Lung (tissue), 12 donors: Measurements from ENCODE around the gene SH3PXD2A. TPM values are rescaled to one million over a fixed set of nuclear protein-coding genes. Genes with fewer than 3 reads are reported as not detected.
A peak's percentile ranks its signal among the peaks of the same experiment; 100 is the strongest.

Experiments
- ATAC-seq: fragments of 200-7000 bp; cut with Tn5 transposase; one replicate; pipeline ENCODE4 v1.9.1; 2020; ENCODE audit warnings: moderate number of reproducible peaks; ENCODE audit not compliant: insufficient read depth, low FRiP score
- DNase-seq, 3 donors: peaks; one replicate each; pipeline ENCODE4 v3.0.0-alpha.2; 2013 to 2017
- H3K27ac ChIP-seq, 2 donors: one replicate each; pipeline ENCODE4 v1.5.1; 2013; ENCODE audit warnings: mild to moderate bottlenecking in 2 of 2, moderate library complexity in 2 of 2, control low read depth in 1 of 2, inconsistent platforms in 1 of 2, low read depth in 1 of 2, low read length in 1 of 2
- H3K27me3 ChIP-seq, 3 donors: one replicate each; pipeline ENCODE4 v1.5.1; 2013; ENCODE audit warnings: low read length in 2 of 3; ENCODE audit not compliant: control insufficient read depth in 3 of 3, insufficient read depth in 3 of 3
- H3K36me3 ChIP-seq, 4 donors: one replicate each; pipeline ENCODE4 v1.5.1; 2013; ENCODE audit warnings: low read length in 4 of 4, mild to moderate bottlenecking in 1 of 4, moderate library complexity in 1 of 4; ENCODE audit not compliant: control insufficient read depth in 4 of 4, insufficient read depth in 4 of 4
- H3K4me1 ChIP-seq, 5 donors: one replicate each; pipeline ENCODE4 v1.5.1; 2013; ENCODE audit warnings: low read length in 5 of 5, mild to moderate bottlenecking in 2 of 5, moderate library complexity in 1 of 5; ENCODE audit not compliant: control insufficient read depth in 5 of 5, insufficient read depth in 5 of 5
- H3K4me3 ChIP-seq: one replicate; pipeline ENCODE4 v1.5.1; 2013; ENCODE audit warnings: mild to moderate bottlenecking, control low read depth, moderate library complexity
- H3K9ac ChIP-seq, 2 donors: one replicate each; pipeline ENCODE4 v1.5.1; 2013; ENCODE audit warnings: low read length in 2 of 2, control low read depth in 1 of 2; ENCODE audit not compliant: insufficient read depth in 1 of 2
- H3K9me3 ChIP-seq, 4 donors: one replicate each; pipeline ENCODE4 v1.5.1; 2013; ENCODE audit warnings: low read length in 3 of 4, mild to moderate bottlenecking in 1 of 4, moderate library complexity in 1 of 4; ENCODE audit not compliant: control insufficient read depth in 4 of 4, insufficient read depth in 3 of 4
- WGBS, 2 donors: extraction: QIAGEN DNeasy Blood & Tissue Kit; methylation state at CpG; one replicate each; pipeline ENCODE4 v1.1.7; 2013; 5-methylcytosine and 5-hydroxymethylcytosine counted together
- polyA plus RNA-seq, 2 donors: library from polyadenylated mRNA; stranded (reverse); fragments of 200-250 nt; gene quantifications; one replicate each; pipeline ENCODE4 v1.2.1, GENCODE V29; 2013
- total RNA-seq, 2 donors: library from RNA; depleted of rRNA in 1 of 2; stranded (reverse); fragments of >200 nt in 1 of 2; gene quantifications; one replicate each; pipeline ENCODE4 v1.2.1, GENCODE V29; 2014 to 2021
- TF ChIP-seq, protein P1 (sequence below): IDR thresholded peaks from 2 replicates; pipeline ENCODE4 v1.5.1; 2012; ENCODE audit warnings: mild to moderate bottlenecking; ENCODE audit errors: control extremely low read depth, extremely low read depth
- donor health status: control.
- donor health status: control.
- donor health status: Bipolar disorder and iron deficiency.
- donor health status: healthy.
- donor health status: DM: yes; HTN: yes; CAD: no.

The SH3PXD2A gene
- total and polyA plus RNA-seq, 4 donors, result 9.9 to 53.2 (median 29.2) TPM

DNA sequence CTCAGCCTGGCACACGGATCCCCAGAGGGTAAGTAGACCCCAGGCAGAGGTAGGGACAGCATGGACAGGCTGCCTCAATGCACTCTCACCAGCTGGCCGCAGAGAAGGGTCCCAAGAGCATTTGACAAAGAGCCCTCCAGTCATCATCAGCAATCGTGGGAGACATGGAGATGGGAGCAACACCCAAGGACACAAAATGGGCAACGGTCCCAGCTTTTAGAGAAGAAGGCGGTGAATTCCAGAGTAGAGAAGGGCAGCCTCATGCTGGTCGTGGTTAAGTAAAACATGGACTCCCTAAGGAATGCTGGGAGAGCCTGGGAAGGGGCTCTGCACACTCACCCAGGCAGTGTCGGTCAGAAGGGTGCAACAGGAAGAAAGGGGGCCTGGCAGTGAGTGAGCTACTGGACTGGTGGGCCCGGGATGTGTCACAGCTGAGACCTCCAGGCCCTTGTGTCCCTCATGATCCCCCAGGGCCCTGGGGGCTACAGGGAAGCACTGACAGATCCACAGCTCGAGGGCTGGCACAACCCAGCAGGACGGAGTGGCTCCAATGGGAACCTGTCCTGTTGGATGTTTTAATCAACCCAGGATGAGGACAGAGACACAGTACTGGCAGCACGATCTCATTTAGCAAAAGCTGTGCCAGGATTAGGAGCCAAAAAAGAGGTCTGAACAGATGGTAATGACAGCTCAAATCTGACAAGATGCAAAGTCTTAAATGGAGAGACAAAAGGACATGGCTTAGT is 214.8 kb downstream of the SH3PXD2A start:
- Histone ChIP-seq H3K4me3 (no peak overlapping the region), H3K27me3 (no peaks in the 10 kb centered on the region), H3K9me3 (no peaks in the 10 kb centered on the region), H3K36me3 (peaks cover 2 to 9% (median 5%) of the 10 kb centered on the region in 4 donors), H3K27ac (peak overlapping the region; percentile 24 to 32), H3K4me1 (peaks cover 9 to 54% (median 18%) of the 10 kb centered on the region in 5 donors), H3K9ac (no peak overlapping the region)
- 74 to 84% methylated on average over 11 of the region's 11 CpGs for WGBS, 2 donors
- ATAC-seq (no peak), DNase-seq (peak; percentile 49 to 71 (median 71))
- TF ChIP-seq, protein P1, sequence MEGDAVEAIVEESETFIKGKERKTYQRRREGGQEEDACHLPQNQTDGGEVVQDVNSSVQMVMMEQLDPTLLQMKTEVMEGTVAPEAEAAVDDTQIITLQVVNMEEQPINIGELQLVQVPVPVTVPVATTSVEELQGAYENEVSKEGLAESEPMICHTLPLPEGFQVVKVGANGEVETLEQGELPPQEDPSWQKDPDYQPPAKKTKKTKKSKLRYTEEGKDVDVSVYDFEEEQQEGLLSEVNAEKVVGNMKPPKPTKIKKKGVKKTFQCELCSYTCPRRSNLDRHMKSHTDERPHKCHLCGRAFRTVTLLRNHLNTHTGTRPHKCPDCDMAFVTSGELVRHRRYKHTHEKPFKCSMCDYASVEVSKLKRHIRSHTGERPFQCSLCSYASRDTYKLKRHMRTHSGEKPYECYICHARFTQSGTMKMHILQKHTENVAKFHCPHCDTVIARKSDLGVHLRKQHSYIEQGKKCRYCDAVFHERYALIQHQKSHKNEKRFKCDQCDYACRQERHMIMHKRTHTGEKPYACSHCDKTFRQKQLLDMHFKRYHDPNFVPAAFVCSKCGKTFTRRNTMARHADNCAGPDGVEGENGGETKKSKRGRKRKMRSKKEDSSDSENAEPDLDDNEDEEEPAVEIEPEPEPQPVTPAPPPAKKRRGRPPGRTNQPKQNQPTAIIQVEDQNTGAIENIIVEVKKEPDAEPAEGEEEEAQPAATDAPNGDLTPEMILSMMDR, result no peak

DNA sequence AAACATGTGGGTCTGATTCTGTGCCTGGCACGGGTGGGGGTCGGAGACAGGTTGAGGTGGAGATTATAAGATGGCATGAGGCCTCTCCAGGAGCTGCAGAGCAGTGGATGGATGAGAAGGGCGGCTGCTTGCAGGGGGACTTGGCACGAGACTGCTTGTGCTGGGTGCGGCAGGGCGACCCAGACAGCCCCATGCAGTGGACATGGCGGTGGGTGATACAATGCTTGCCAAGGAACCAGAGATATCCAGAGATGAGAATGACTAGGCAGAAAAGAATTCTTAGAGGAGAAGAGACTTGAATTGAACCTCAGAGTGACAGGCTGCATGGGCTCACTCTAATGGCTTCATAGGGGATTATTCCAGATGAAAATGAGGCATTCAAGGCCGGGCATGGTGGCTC is 216.4 kb downstream of the SH3PXD2A start:
- ATAC-seq, result no peak
- peaks cover 9 to 48% (median 18%) of the 10 kb centered on the region in 5 donors for H3K4me1 ChIP-seq
- H3K27me3 ChIP-seq, result no peaks in the 10 kb centered on the region
- no peak for DNase-seq
- peaks cover 3 to 20% (median 9%) of the 10 kb centered on the region in 4 donors for H3K36me3 ChIP-seq
- WGBS, 2 donors, result 87 to 94% methylated on average over 8 of the region's 8 CpGs
- H3K9ac ChIP-seq, result peak overlapping the region in 1 of 2 donors; percentile 34
- H3K9me3 ChIP-seq, result no peaks in the 10 kb centered on the region
- no peak overlapping the region for H3K4me3 ChIP-seq
- TF ChIP-seq, protein P1, result no peak
- peak overlapping the region in 1 of 2 donors; percentile 63 for H3K27ac ChIP-seq

DNA sequence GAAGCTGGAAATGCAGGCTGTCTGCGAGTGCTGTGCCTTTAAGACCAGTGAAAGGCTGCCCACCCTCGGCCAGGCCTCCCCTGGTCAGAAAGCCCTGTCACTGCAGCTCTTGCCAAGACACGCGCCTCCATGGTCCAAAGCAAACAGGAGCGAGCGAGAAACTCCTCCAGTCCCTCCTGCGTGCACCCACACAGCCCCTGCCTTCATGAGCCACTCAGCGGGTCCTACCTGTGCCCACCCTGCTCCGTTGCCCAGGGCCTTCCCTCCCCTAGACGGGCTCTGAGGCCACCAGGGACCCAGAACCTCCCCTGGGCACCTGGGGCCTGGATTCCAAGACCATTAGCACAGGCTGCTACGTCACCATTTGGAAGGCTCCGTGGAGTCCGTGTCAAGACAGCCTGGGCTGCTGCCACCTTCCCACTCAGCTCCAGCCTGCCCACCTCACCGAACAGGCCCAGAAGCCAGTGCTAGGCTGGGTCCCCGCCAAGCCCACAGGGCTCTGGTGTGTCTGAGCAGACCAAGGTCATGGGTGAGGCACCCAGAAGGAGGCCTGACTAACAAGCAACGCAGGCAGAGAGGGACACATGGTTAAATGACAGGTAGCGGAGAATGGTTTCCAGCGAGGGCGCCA is 217.3 kb downstream of the SH3PXD2A start:
- DNase-seq (peak; percentile 55 to 73 (median 68)), ATAC-seq (no peak)
- TF ChIP-seq, protein P1, result no peak
- Histone ChIP-seq H3K27ac (peak overlapping the region; percentile 48 to 63), H3K9me3 (no peaks in the 10 kb centered on the region), H3K4me1 (peaks cover 9 to 48% (median 18%) of the 10 kb centered on the region in 5 donors), H3K4me3 (no peak overlapping the region), H3K27me3 (no peaks in the 10 kb centered on the region), H3K9ac (peak overlapping the region in 1 of 2 donors; percentile 34), H3K36me3 (peaks cover 3 to 16% (median 9%) of the 10 kb centered on the region in 4 donors)
- 73 to 79% methylated on average over 19 of the region's 19 CpGs for WGBS, 2 donors
